DOHH2 (cell line): ENCODE measurements around the gene KCNQ1.

ENCODE experiments used
- H3F3A ChIP-seq: fragments of 200-600 bp; sonication (generic), shearing (Covaris generic); 2 replicates; pipeline ENCODE4 v1.6.0; 2016; ENCODE audit warnings: antibody characterized with exemption, mild to moderate bottlenecking; ENCODE audit not compliant: control insufficient read depth, insufficient read depth
- H3K27ac ChIP-seq: fragments of 200-600 bp; sonication (generic); 2 replicates; pipeline ENCODE4 v1.5.1; 2014; ENCODE audit warnings: low read depth, mild to moderate bottlenecking, low read length, moderate library complexity
- H3K27me3 ChIP-seq: fragments of 200-600 bp; sonication (generic); 2 replicates; pipeline ENCODE4 v1.6.1; 2014; ENCODE audit warnings: mild to moderate bottlenecking, low read length, mixed read lengths; ENCODE audit not compliant: control insufficient read depth
- H3K36me3 ChIP-seq: fragments of 200-600 bp; sonication (generic); 2 replicates; pipeline ENCODE4 v1.6.1; 2014; ENCODE audit warnings: mild to moderate bottlenecking, low read length, moderate library complexity, mixed read lengths; ENCODE audit not compliant: control insufficient read depth
- H3K4me1 ChIP-seq: fragments of 200-600 bp; sonication (generic); 2 replicates; pipeline ENCODE4 v1.6.1; 2014; ENCODE audit warnings: mild to moderate bottlenecking, low read length, mixed read lengths; ENCODE audit not compliant: control insufficient read depth
- H3K4me2 ChIP-seq: fragments of 200-600 bp; sonication (generic); 2 replicates; pipeline ENCODE4 v1.6.0; 2014; ENCODE audit warnings: mild to moderate bottlenecking, low read length, moderate library complexity
- H3K4me3 ChIP-seq: fragments of 200-600 bp; sonication (generic); 2 replicates; pipeline ENCODE4 v1.5.1; 2014; ENCODE audit warnings: mild to moderate bottlenecking, low read length, mixed read lengths
- H3K79me2 ChIP-seq: fragments of 200-600 bp; sonication (generic); 2 replicates; pipeline ENCODE4 v1.6.1; 2014; ENCODE audit warnings: mild to moderate bottlenecking, low read length, mixed read lengths; ENCODE audit not compliant: control insufficient read depth
- H3K9me2 ChIP-seq: fragments of 200-600 bp; sonication (generic); replicated peaks from 2 replicates; pipeline ENCODE4 v1.6.1; 2014; ENCODE audit warnings: mild to moderate bottlenecking, low read length, mixed read lengths; ENCODE audit not compliant: control insufficient read depth
- H3K9me3 ChIP-seq: fragments of 200-600 bp; sonication (generic); 2 replicates; pipeline ENCODE4 v1.6.1; 2014; ENCODE audit warnings: antibody characterized with exemption, low read length, mixed read lengths; ENCODE audit not compliant: control insufficient read depth, insufficient read depth
- H4K20me1 ChIP-seq: fragments of 200-600 bp; sonication (generic); 2 replicates; pipeline ENCODE4 v1.6.0; 2014; ENCODE audit warnings: low read depth, mild to moderate bottlenecking, antibody characterized with exemption, low read length, moderate library complexity; ENCODE audit not compliant: control insufficient read depth, insufficient read depth
- CTCF ChIP-seq: fragments of 200-600 bp; sonication (generic); IDR thresholded peaks from one replicate; pipeline ENCODE4 v1.5.1; 2014; ENCODE audit warnings: antibody characterized with exemption, mild to moderate bottlenecking, low read depth, low read length; ENCODE audit not compliant: poor library complexity, severe bottlenecking
- EZH2phosphoT487 ChIP-seq: fragments of 200-600 bp; sonication (generic); IDR thresholded peaks from 2 replicates; pipeline ENCODE4 v1.6.1; 2017; ENCODE audit warnings: borderline replicate concordance, mild to moderate bottlenecking, antibody characterized with exemption, low read length, moderate library complexity, mixed read lengths

Gene KCNQ1

GRCh38 chr11:2471048-2471803 is 26.4 kb downstream of the KCNQ1 start:
- Histone ChIP-seq H3K4me2 (no peak overlapping the region), H3K36me3 (no peaks in the 10 kb centered on the region), H3K9me2 (no peaks in the 10 kb centered on the region), H4K20me1 (no peaks in the 10 kb centered on the region), H3K4me1 (no peaks in the 10 kb centered on the region), H3K27ac (no peak overlapping the region), H3K9me3 (no peaks in the 10 kb centered on the region), H3F3A (no peaks in the 10 kb centered on the region), H3K4me3 (no peak overlapping the region), H3K27me3 (no peaks in the 10 kb centered on the region), H3K79me2 (no peaks in the 10 kb centered on the region)
- no peak for TF ChIP-seq CTCF
- TF ChIP-seq EZH2phosphoT487, result no peak

- H3K4me1 ChIP-seq, result no peaks in the 10 kb centered on the region
- no peaks in the 10 kb centered on the region for H4K20me1 ChIP-seq
- H3K27me3 ChIP-seq, result no peaks in the 10 kb centered on the region
- H3K36me3 ChIP-seq, result no peaks in the 10 kb centered on the region
- no peak overlapping the region for H3K27ac ChIP-seq
- no peak overlapping the region for H3K4me2 ChIP-seq
- no peaks in the 10 kb centered on the region for H3K79me2 ChIP-seq
- no peaks in the 10 kb centered on the region for H3K9me2 ChIP-seq
- H3K9me3 ChIP-seq, result no peaks in the 10 kb centered on the region
- no peak for TF ChIP-seq EZH2phosphoT487
- no peak overlapping the region for H3K4me3 ChIP-seq
- no peaks in the 10 kb centered on the region for H3F3A ChIP-seq
These were observed 26.9 kb downstream of the KCNQ1 start for GRCh38 chr11:2471804-2472096.

GRCh38 chr11:2472428-2473186 is 27.8 kb downstream of the KCNQ1 start:
- H4K20me1 ChIP-seq, result no peaks in the 10 kb centered on the region
- H3K9me2 ChIP-seq, result no peaks in the 10 kb centered on the region
- H3K4me1 ChIP-seq, result no peaks in the 10 kb centered on the region
- H3K4me3 ChIP-seq, result no peak overlapping the region
- TF ChIP-seq EZH2phosphoT487 (no peak), CTCF (no peak)
- H3K4me2 ChIP-seq, result no peak overlapping the region
- H3K27me3 ChIP-seq, result no peaks in the 10 kb centered on the region
- H3K79me2 ChIP-seq, result no peaks in the 10 kb centered on the region
- H3K9me3 ChIP-seq, result no peaks in the 10 kb centered on the region
- no peaks in the 10 kb centered on the region for H3K36me3 ChIP-seq
- no peaks in the 10 kb centered on the region for H3F3A ChIP-seq
- no peak overlapping the region for H3K27ac ChIP-seq

GRCh38 chr11:2473361-2474058 is 28.7 kb downstream of the KCNQ1 start:
- Histone ChIP-seq H3K9me2 (no peaks in the 10 kb centered on the region), H3K27me3 (no peaks in the 10 kb centered on the region), H3F3A (no peaks in the 10 kb centered on the region), H4K20me1 (no peaks in the 10 kb centered on the region), H3K36me3 (no peaks in the 10 kb centered on the region), H3K4me3 (no peak overlapping the region), H3K27ac (no peak overlapping the region), H3K4me2 (no peak overlapping the region), H3K9me3 (no peaks in the 10 kb centered on the region), H3K4me1 (no peaks in the 10 kb centered on the region), H3K79me2 (no peaks in the 10 kb centered on the region)
- TF ChIP-seq CTCF (no peak), EZH2phosphoT487 (no peak)
